GM23248 (cell line): Measurements from ENCODE around the gene MOB4. TPM values are rescaled to one million over a fixed set of nuclear protein-coding genes. Genes with fewer than 3 reads are reported as not detected.

Source experiments
- DNase-seq: peaks from one replicate; pipeline ENCODE4 v3.0.0-alpha.2; 2015
- H2AFZ ChIP-seq: fragments of 200-600 bp; sonication (generic); 2 replicates; pipeline ENCODE4 v1.6.1; 2016; ENCODE audit warnings: antibody characterized with exemption
- H3F3A ChIP-seq: fragments of 200-600 bp; sonication (generic); 2 replicates; pipeline ENCODE4 v1.6.1; 2016; ENCODE audit warnings: mild to moderate bottlenecking, antibody characterized with exemption, mixed run types; ENCODE audit not compliant: insufficient read depth
- H3K27ac ChIP-seq: fragments of 200-600 bp; sonication (generic); 2 replicates; pipeline ENCODE4 v1.5.1; 2016; ENCODE audit warnings: mild to moderate bottlenecking
- H3K27me3 ChIP-seq: fragments of 200-600 bp; sonication (generic); replicated peaks from 2 replicates; pipeline ENCODE4 v1.6.1; 2016; ENCODE audit warnings: mild to moderate bottlenecking; ENCODE audit not compliant: insufficient read depth
- H3K36me3 ChIP-seq: fragments of 200-600 bp; sonication (generic); 2 replicates; pipeline ENCODE4 v1.6.1; 2016; ENCODE audit warnings: low read depth, mild to moderate bottlenecking
- H3K4me1 ChIP-seq: fragments of 200-600 bp; sonication (generic); 2 replicates; pipeline ENCODE4 v1.6.1; 2016; ENCODE audit warnings: mild to moderate bottlenecking; ENCODE audit not compliant: insufficient read depth
- H3K4me2 ChIP-seq: fragments of 200-600 bp; sonication (generic); one replicate; pipeline ENCODE4 v1.6.1; 2016; ENCODE audit warnings: mild to moderate bottlenecking; ENCODE audit not compliant: unreplicated experiment
- H3K4me3 ChIP-seq: fragments of 200-600 bp; sonication (generic); 2 replicates; pipeline ENCODE4 v1.5.1; 2016; ENCODE audit warnings: mild to moderate bottlenecking
- H3K79me2 ChIP-seq: fragments of 200-600 bp; sonication (generic); 2 replicates; pipeline ENCODE4 v1.6.1; 2016; ENCODE audit warnings: mild to moderate bottlenecking; ENCODE audit not compliant: insufficient read depth
- H3K9ac ChIP-seq: fragments of 200-600 bp; sonication (generic); 2 replicates; pipeline ENCODE4 v1.6.1; 2016; ENCODE audit warnings: mild to moderate bottlenecking
- H3K9me2 ChIP-seq: fragments of 200-600 bp; sonication (generic); 2 replicates; pipeline ENCODE4 v1.6.1; 2016; ENCODE audit warnings: mixed run types, mild to moderate bottlenecking, moderate library complexity; ENCODE audit not compliant: insufficient read depth
- H3K9me3 ChIP-seq: fragments of 200-600 bp; sonication (generic); one replicate; pipeline ENCODE4 v1.6.1; 2017; ENCODE audit warnings: low read depth
- H4K20me1 ChIP-seq: fragments of 200-600 bp; sonication (generic); 2 replicates; pipeline ENCODE4 v1.6.0; 2016; ENCODE audit not compliant: insufficient read depth
- EZH2 ChIP-seq: fragments of 200-600 bp; sonication (generic); IDR thresholded peaks from 2 replicates; pipeline ENCODE4 v1.6.1; 2018; ENCODE audit warnings: antibody characterized with exemption, mild to moderate bottlenecking; ENCODE audit not compliant: insufficient read depth, poor library complexity, severe bottlenecking
- EZH2phosphoT487 ChIP-seq: fragments of 200-600 bp; sonication (generic); IDR thresholded peaks from 2 replicates; pipeline ENCODE4 v1.6.1; 2018; ENCODE audit warnings: antibody characterized with exemption, moderate library complexity, mild to moderate bottlenecking, low read depth; ENCODE audit not compliant: insufficient read depth
- WGBS, 2 experiments: methylation state at CpG; one replicate each; pipeline ENCODE4 v1.1.6; 2015 to 2017; ENCODE audit warnings: low lambda C conversion rate in 2 of 2, low coverage in 1 of 2; ENCODE audit errors: missing lambda C conversion rate in 2 of 2; 5-methylcytosine and 5-hydroxymethylcytosine counted together
- in situ Hi-C: fragments of 300-500 bp; cut with MboI; formaldehyde crosslinking; loops from 2 replicates; pipeline ENCODE4 v1.15.0; 2020
- polyA plus RNA-seq: library from polyadenylated mRNA; unstranded; fragments of >200 nt; fragmentation: Nextera tagmentation; extraction: Ambion mirVana; gene quantifications from 2 replicates; pipeline ENCODE4 v1.2.1, GENCODE V29; 2016
- total RNA-seq: library from RNA; depleted of rRNA; stranded (reverse); fragments of >200 nt; shearing (Covaris generic); gene quantifications from 2 replicates; pipeline ENCODE4 v1.2.3, GENCODE V29; 2014

The MOB4 gene
- total and polyA plus RNA-seq, 2 experiments from 2014 or later, result 45.8 to 67.1 TPM

- H4K20me1 ChIP-seq, result no peaks in the 10 kb centered on the region
- no peak overlapping the region for H2AFZ ChIP-seq
- no peak overlapping the region for H3K9ac ChIP-seq
- H3K9me3 ChIP-seq, result no peaks in the 10 kb centered on the region
- H3F3A ChIP-seq, result peaks cover 26% of the 10 kb centered on the region
- no peak overlapping the region for H3K27ac ChIP-seq
- DNase-seq, result no peak
- no peaks in the 10 kb centered on the region for H3K9me2 ChIP-seq
- in situ Hi-C loops, result no loop called here
- no peak overlapping the region for H3K4me3 ChIP-seq
- 96 to 97% methylated on average over 6 of the region's 6 CpGs for WGBS, 2 experiments
- H3K4me1 ChIP-seq, result peaks cover 13% of the 10 kb centered on the region
- H3K27me3 ChIP-seq, result no peaks in the 10 kb centered on the region
- no peak for TF ChIP-seq EZH2
- no peak for TF ChIP-seq EZH2phosphoT487
- no peak overlapping the region for H3K4me2 ChIP-seq
- H3K36me3 ChIP-seq, result peaks cover 31% of the 10 kb centered on the region
- H3K79me2 ChIP-seq, result peaks cover 48% of the 10 kb centered on the region
Observed at GRCh38 chr2:197504512-197504911, 11.4 kb upstream of the MOB4 start.

GRCh38 chr2:197506658-197507057 lies 9.2 kb upstream of the MOB4 start:
- no peak overlapping the region for H2AFZ ChIP-seq
- WGBS, 2 experiments, result 96 to 97% methylated on average over 5 of the region's 5 CpGs
- H3K9me3 ChIP-seq, result no peaks in the 10 kb centered on the region
- H3K4me1 ChIP-seq, result peaks cover 13% of the 10 kb centered on the region
- no peak overlapping the region for H3K4me3 ChIP-seq
- no peaks in the 10 kb centered on the region for H4K20me1 ChIP-seq
- no peak overlapping the region for H3K9ac ChIP-seq
- peaks cover 31% of the 10 kb centered on the region for H3K36me3 ChIP-seq
- in situ Hi-C loops, result no loop called here
- peaks cover 35% of the 10 kb centered on the region for H3K79me2 ChIP-seq
- no peak overlapping the region for H3K4me2 ChIP-seq
- no peak overlapping the region for H3K27ac ChIP-seq
- TF ChIP-seq EZH2 (no peak), EZH2phosphoT487 (no peak)
- H3K27me3 ChIP-seq, result no peaks in the 10 kb centered on the region
- H3K9me2 ChIP-seq, result no peaks in the 10 kb centered on the region
- peaks cover 13% of the 10 kb centered on the region for H3F3A ChIP-seq
- no peak for DNase-seq

- Histone ChIP-seq H3K79me2 (peaks cover 31% of the 10 kb centered on the region), H3K27me3 (no peaks in the 10 kb centered on the region), H4K20me1 (0 out of 2 replicates have a peak, but pooled peaks cover 1% of the 10 kb centered on the region), H3K4me1 (peaks cover 19% of the 10 kb centered on the region), H3K9me2 (no peaks in the 10 kb centered on the region), H3K4me2 (no peak overlapping the region), H3K36me3 (no peaks in the 10 kb centered on the region), H3K9me3 (no peaks in the 10 kb centered on the region), H3K9ac (no peak overlapping the region), H2AFZ (no peak overlapping the region), H3F3A (peaks cover 30% of the 10 kb centered on the region), H3K4me3 (no peak overlapping the region), H3K27ac (no peak overlapping the region)
- TF ChIP-seq EZH2phosphoT487, result no peak
- no peak for TF ChIP-seq EZH2
- WGBS, 2 experiments, result 90 to 95% methylated on average over 5 of the region's 5 CpGs
- no peak for DNase-seq
- in situ Hi-C loops, result no loop called here
Observed at GRCh38 chr2:197513915-197514314, 2.0 kb upstream of the MOB4 start.

GRCh38 chr2:197514754-197515153 lies 1.1 kb upstream of the MOB4 start:
- H3K79me2 ChIP-seq, result peaks cover 39% of the 10 kb centered on the region
- no peaks in the 10 kb centered on the region for H3K9me2 ChIP-seq
- no peaks in the 10 kb centered on the region for H3K27me3 ChIP-seq
- WGBS, 2 experiments, result 33 to 35% methylated on average over 3 of the region's 3 CpGs
- no peak for TF ChIP-seq EZH2phosphoT487
- TF ChIP-seq EZH2, result no peak
- H3K4me3 ChIP-seq, result peak overlapping the region; percentile 100
- in situ Hi-C loops, result no loop called here
- no peaks in the 10 kb centered on the region for H3K9me3 ChIP-seq
- H3K4me2 ChIP-seq, result peak overlapping the region; percentile 87
- peaks cover 30% of the 10 kb centered on the region for H3F3A ChIP-seq
- no peaks in the 10 kb centered on the region for H3K36me3 ChIP-seq
- peak overlapping the region; percentile 89 for H3K9ac ChIP-seq
- peak overlapping the region; percentile 93 for H2AFZ ChIP-seq
- H3K27ac ChIP-seq, result peak overlapping the region; percentile 70
- peaks cover 23% of the 10 kb centered on the region for H3K4me1 ChIP-seq
- peak; percentile 33 for DNase-seq
- peaks cover 5% of the 10 kb centered on the region; the same call in 1 of the 2 replicates for H4K20me1 ChIP-seq
